ENCODE results near the gene TEAD1. TPM values are rescaled to one million over a fixed set of nuclear protein-coding genes. Genes with fewer than 3 reads are reported as not detected.

Gene TEAD1
- total and polyA plus RNA-seq, 2 donors (not counting 3 experiments of a cell fraction or from before 2014, with no cell fraction given), result 15.3 to 49.0 TPM

DNA sequence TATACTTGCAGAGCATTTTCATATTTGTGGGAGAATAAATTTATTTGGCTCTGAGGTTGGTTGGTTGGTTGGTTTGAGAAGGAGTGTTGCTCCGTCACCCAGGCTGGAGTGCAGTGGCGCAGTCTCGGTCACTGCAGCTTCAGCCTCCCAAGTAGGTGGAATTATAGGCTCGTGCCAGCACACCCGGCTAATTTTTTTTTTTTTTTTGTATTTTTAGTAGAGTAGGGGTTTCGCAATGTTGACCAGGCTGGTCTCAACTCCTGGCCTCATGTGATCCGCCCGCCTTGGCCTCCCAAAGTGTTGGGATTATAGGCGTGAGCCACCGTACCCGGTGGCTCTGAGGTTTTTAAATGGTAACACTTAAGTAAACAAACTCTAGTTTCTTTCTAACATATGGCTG is 161.1 kb downstream of the TEAD1 start:
- Histone ChIP-seq H3K4me3 (replicated peaks in 1 of 3; ENCODE audit: insufficient read depth in 1 of 3, low read depth in 1 of 3, low read length in 3 of 3) (no peak overlapping the region), H3K9me1 (replicated peaks; ENCODE audit: control insufficient read depth, extremely low read depth, insufficient read depth, low read length) (no peaks in the 10 kb centered on the region), H3K9me3 (replicated peaks; ENCODE audit: control insufficient read depth, insufficient read depth, low read length) (no peaks in the 10 kb centered on the region), H3K27ac (ENCODE audit: insufficient read depth, low read depth, low read length) (no peak overlapping the region), H2AFZ (ENCODE audit: low read depth, low read length) (no peak overlapping the region), H3K9ac (replicated peaks; ENCODE audit: extremely low read depth, insufficient read depth, low read length) (no peak overlapping the region), H3K4me1 (ENCODE audit: control insufficient read depth, extremely low read depth, insufficient read depth, low read length) (no peaks in the 10 kb centered on the region), H4K20me1 (replicated peaks; ENCODE audit: control insufficient read depth, extremely low read depth, insufficient read depth, low read length) (no peaks in the 10 kb centered on the region), H3K27me3 (ENCODE audit: control insufficient read depth in 2 of 2, insufficient read depth in 2 of 2, low read length in 2 of 2) (no peaks in the 10 kb centered on the region), H3K79me2 (ENCODE audit: control insufficient read depth, insufficient read depth, low read length) (peaks cover 22% of the 10 kb centered on the region), H3K36me3 (ENCODE audit: control insufficient read depth in 2 of 2, extremely low read depth in 1 of 2, insufficient read depth in 2 of 2, low read length in 2 of 2) (no peaks in the 10 kb centered on the region), H3K4me2 (ENCODE audit: insufficient read depth, low read length) (no peak overlapping the region)
- FAIRE-seq (no peak), DNase-seq (ENCODE audit: low read depth, low spot score) (no peak)
- TF ChIP-seq MYC (IDR thresholded peaks at IDR 0.05; ENCODE audit: low read depth, low read length) (no peak), JUN (IDR thresholded peaks at IDR 0.05; ENCODE audit: borderline replicate concordance, insufficient read depth, insufficient read length, low read depth) (no peak), POLR2AphosphoS5 (IDR thresholded peaks at IDR 0.05; ENCODE audit: insufficient read depth, low read depth, low read length) (no peak)
- TF ChIP-seq, protein P1, sequence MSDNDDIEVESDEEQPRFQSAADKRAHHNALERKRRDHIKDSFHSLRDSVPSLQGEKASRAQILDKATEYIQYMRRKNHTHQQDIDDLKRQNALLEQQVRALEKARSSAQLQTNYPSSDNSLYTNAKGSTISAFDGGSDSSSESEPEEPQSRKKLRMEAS (IDR thresholded peaks at IDR 0.05; ENCODE audit: insufficient read depth, insufficient read length), result no peak
- TF ChIP-seq, protein P2, sequence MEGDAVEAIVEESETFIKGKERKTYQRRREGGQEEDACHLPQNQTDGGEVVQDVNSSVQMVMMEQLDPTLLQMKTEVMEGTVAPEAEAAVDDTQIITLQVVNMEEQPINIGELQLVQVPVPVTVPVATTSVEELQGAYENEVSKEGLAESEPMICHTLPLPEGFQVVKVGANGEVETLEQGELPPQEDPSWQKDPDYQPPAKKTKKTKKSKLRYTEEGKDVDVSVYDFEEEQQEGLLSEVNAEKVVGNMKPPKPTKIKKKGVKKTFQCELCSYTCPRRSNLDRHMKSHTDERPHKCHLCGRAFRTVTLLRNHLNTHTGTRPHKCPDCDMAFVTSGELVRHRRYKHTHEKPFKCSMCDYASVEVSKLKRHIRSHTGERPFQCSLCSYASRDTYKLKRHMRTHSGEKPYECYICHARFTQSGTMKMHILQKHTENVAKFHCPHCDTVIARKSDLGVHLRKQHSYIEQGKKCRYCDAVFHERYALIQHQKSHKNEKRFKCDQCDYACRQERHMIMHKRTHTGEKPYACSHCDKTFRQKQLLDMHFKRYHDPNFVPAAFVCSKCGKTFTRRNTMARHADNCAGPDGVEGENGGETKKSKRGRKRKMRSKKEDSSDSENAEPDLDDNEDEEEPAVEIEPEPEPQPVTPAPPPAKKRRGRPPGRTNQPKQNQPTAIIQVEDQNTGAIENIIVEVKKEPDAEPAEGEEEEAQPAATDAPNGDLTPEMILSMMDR (IDR thresholded peaks at IDR 0.05; ENCODE audit: extremely low read depth in 1 of 2, insufficient read depth in 1 of 2, low read depth in 1 of 2, low read length in 2 of 2), result no peak
- ChIA-PET POLR2A (no interaction called here), CTCF (interaction anchor here (1.2 kb wide), 1 partner anchor 8 kb away, joined by 3 read pairs; no protein-coding TSS in a partner anchor)
- BruUV-seq (replicated peaks), result no TSS peak
- intact Hi-C loops (cut with micrococcal nuclease) (no loop called here), dilution Hi-C loops (cut with MboI; ENCODE audit: extremely low pct_ligation_motif_present, low sequenced_read_pairs) (no loop called here)
